AG10803 (cell line): ENCODE data around the gene ABI3BP.

ENCODE experiments used
- DNase-seq: peaks from one replicate; pipeline ENCODE4 v3.0.0; 2010; ENCODE audit warnings: low read depth
- H3K4me3 ChIP-seq: 2 replicates; pipeline ENCODE4 v1.5.1; 2011; ENCODE audit warnings: mild to moderate bottlenecking, low read length, control low read depth
- CTCF ChIP-seq: conservative IDR thresholded peaks from 2 replicates; pipeline ENCODE4 v1.5.1; 2011; ENCODE audit warnings: mild to moderate bottlenecking, low read length, control low read depth, inconsistent platforms

ABI3BP gene

DNA sequence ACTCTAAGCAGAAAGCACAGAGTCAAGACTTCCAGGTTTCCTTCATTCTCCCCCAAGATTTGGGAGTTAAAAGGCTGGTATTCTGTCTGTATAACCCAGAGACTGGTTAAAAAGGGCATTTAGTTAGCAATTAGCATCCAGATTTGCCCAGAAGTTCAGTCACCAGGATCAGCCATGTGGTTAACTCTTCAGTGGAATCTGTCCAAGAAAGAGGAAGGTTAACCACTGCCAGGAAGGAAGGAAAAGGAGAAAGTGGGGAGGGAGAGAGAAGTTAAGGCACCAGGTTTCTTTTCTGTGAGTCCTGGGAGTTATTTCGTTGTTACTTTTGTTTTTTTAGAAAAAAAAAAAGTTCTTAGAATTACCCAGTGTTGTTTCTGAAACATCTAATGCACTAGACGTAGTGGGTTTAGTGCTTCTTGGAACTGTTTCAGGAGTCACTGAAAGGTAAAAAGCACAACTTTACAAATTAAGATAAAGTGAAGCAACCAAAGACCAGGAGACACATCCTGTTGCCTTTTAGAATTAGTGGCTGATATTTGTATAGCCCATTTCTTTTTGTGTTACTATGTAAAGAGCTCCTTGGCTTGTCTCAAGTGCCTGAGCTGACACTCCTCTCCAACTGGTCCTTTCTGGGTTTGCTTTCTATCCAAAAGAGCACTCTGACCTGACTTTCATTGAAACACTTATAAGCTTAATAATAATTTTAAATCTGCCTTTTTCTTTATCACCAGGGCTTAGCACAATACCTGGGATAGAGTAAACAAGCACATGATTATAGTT, 128.6 kb downstream of the ABI3BP start:
- no peak for TF ChIP-seq CTCF
- no peak for DNase-seq
- no peak overlapping the region for H3K4me3 ChIP-seq

DNA sequence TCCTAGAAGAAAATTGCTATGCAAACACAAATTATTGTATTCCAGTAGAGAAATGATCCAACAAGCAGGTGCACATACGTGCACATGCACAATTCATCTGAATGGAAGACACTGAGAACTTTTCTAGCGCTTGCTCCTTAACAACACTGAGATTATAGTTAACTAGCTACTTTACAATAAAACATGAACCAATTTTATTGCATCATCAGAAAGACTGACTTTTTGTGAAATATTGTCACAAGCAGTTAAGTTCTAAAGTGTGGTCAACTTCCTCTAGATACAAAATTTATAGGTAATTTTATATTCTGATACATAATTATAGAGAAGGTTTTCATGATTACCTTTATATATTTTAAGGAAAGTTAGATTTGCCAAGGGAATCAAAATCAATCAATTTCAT, 135.4 kb downstream of the ABI3BP start:
- no peak for TF ChIP-seq CTCF
- no peak overlapping the region for H3K4me3 ChIP-seq
- DNase-seq: no peak

- no peak for TF ChIP-seq CTCF
- no peak for DNase-seq
- H3K4me3 ChIP-seq: no peak overlapping the region
Observed at GRCh38 chr3:100856821-100857220, 136.4 kb downstream of the ABI3BP start.

DNA sequence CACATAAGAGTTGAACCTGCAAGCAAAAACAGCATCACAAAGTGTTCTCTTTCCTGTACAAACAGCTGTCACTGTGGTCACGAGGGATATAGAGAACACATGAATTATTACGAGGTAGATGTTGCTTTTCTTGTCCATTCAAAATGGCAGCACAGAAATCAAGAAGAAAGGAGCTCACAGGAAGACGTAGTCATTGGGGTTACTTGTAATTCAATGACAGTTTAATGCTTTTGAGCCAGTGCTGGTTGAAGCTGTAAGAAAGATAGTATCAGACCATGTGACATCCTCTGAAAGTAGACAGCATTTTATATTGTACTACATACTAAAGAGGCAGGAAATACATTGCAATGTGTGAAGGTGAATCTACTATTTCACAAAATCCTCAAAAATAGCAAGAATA, 140.4 kb downstream of the ABI3BP start:
- no peak overlapping the region for H3K4me3 ChIP-seq
- no peak for DNase-seq
- TF ChIP-seq CTCF: no peak

DNA sequence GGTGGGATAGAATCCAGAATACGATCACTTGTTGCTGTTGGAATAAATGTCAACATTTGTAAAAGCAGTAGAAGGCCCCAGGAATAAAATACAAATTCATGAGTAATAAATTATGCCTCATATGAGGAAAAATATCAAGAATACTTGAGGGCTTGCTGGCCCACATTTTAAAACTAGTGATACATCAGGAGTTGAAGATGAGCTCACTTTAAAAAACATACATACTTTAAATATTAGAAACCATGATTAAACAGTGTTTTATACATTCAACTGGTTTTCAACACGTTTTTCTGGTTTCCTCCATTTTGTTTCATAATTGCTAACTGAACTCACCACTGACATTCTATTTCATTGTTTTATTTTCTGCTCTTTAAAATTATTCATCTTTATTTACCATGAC, 142.5 kb downstream of the ABI3BP start:
- TF ChIP-seq CTCF: no peak
- H3K4me3 ChIP-seq: no peak overlapping the region
- DNase-seq: no peak

- no peak for DNase-seq
- no peak overlapping the region for H3K4me3 ChIP-seq
- TF ChIP-seq CTCF: no peak
Observed at GRCh38 chr3:100850156-100850555, 143.1 kb downstream of the ABI3BP start.
